ENCODE data around the gene CFAP299.

Gene CFAP299

GRCh38 chr4:80990851-80991250 lies 655.3 kb downstream of the CFAP299 start:
- no peak for TF ChIP-seq CTCF (IDR thresholded peaks at IDR 0.05)

GRCh38 chr4:80999943-81000342 lies 664.4 kb downstream of the CFAP299 start:
- no peak for TF ChIP-seq CTCF (IDR thresholded peaks at IDR 0.05)

- TF ChIP-seq CTCF (IDR thresholded peaks at IDR 0.05): no peak
Measured at GRCh38 chr4:81003597-81004111, 668.1 kb downstream of the CFAP299 start.

GRCh38 chr4:81007417-81007816 lies 671.9 kb downstream of the CFAP299 start:
- no peak for TF ChIP-seq CTCF (IDR thresholded peaks at IDR 0.05)
